A673 (cell line): ENCODE data around the gene MORN3. TPM values are rescaled to one million over a fixed set of nuclear protein-coding genes. Genes with fewer than 3 reads are reported as not detected.

Source experiments
- BruUV-seq: library from RNA; stranded (reverse); fragments of 400-500 nt; replicated peaks from 2 replicates; lab custom pipeline; 2021; lab: Mats Ljungman, UMichigan
- CTCF ChIA-PET: fragments of 300-600 bp; sonication (Branson Sonifier 250); formaldehyde crosslinking; loops from one replicate; lab custom pipeline; 2022; ENCODE audit warnings: antibody characterized with exemption; lab: Charles Lee
- POLR2A ChIA-PET: fragments of 300-600 bp; sonication (Branson Sonifier 250); formaldehyde crosslinking; loops from one replicate; lab custom pipeline; 2022; ENCODE audit warnings: antibody characterized with exemption; ENCODE audit not compliant: low non-redundant PET; lab: Charles Lee
- DNase-seq: peaks from one replicate; pipeline ENCODE4 v3.0.0-alpha.2; 2015; ENCODE audit warnings: low spot score
- H3K27ac ChIP-seq: fragments of 200-600 bp; sonication (generic); 2 replicates; pipeline ENCODE4 v1.5.1; 2016; ENCODE audit warnings: mixed run types, low read depth, mild to moderate bottlenecking, mixed read lengths, antibody characterized with exemption, low read length; ENCODE audit not compliant: poor library complexity, severe bottlenecking
- H3K27me3 ChIP-seq: fragments of 200-600 bp; sonication (generic); replicated peaks from 2 replicates; pipeline ENCODE4 v1.6.1; 2017; ENCODE audit warnings: mixed run types, low read depth, mild to moderate bottlenecking, mixed read lengths, antibody characterized with exemption, low read length; ENCODE audit not compliant: insufficient read depth, poor library complexity
- H3K36me3 ChIP-seq: fragments of 200-600 bp; sonication (generic); 2 replicates; pipeline ENCODE4 v1.6.1; 2016; ENCODE audit warnings: mixed run types, mild to moderate bottlenecking, mixed read lengths, antibody characterized with exemption, low read length; ENCODE audit not compliant: insufficient read depth, poor library complexity, severe bottlenecking
- H3K4me1 ChIP-seq: fragments of 200-600 bp; sonication (generic); 2 replicates; pipeline ENCODE4 v1.6.1; 2017; ENCODE audit warnings: mixed run types, mild to moderate bottlenecking, mixed read lengths, antibody characterized with exemption, low read length; ENCODE audit not compliant: insufficient read depth, poor library complexity, severe bottlenecking
- H3K4me3 ChIP-seq: fragments of 200-600 bp; sonication (generic); 2 replicates; pipeline ENCODE4 v1.5.1; 2016; ENCODE audit warnings: low read depth, mixed run types, mild to moderate bottlenecking, mixed read lengths, low read length; ENCODE audit not compliant: poor library complexity, severe bottlenecking
- H3K9me3 ChIP-seq: fragments of 200-600 bp; sonication (generic); 2 replicates; pipeline ENCODE4 v1.6.1; 2016; ENCODE audit warnings: mixed run types, low read depth, mild to moderate bottlenecking, mixed read lengths, antibody characterized with exemption, low read length; ENCODE audit not compliant: poor library complexity, severe bottlenecking
- CTCF ChIP-seq: fragments of 300-800, 200-600 bp; sonication (generic); conservative IDR thresholded peaks from 2 replicates; pipeline ENCODE4 v1.5.1; 2017; ENCODE audit warnings: low read depth, mild to moderate bottlenecking, antibody characterized with exemption, low read length, moderate library complexity, mixed read lengths
- EZH2 ChIP-seq: fragments of 200-600 bp; sonication (generic); IDR thresholded peaks from 2 replicates; pipeline ENCODE4 v1.6.1; 2017; ENCODE audit warnings: borderline replicate concordance, low read depth, mild to moderate bottlenecking, mixed read lengths, antibody characterized with exemption, low read length; ENCODE audit not compliant: poor library complexity, severe bottlenecking
- intact Hi-C: fragments of 100-400 bp; cut with micrococcal nuclease; formaldehyde crosslinking; loops from one replicate; pipeline ENCODE4 v1.10.0; 2022; ENCODE audit not compliant: unreplicated experiment
- total RNA-seq: library from RNA; stranded (reverse); gene quantifications from 2 replicates; pipeline ENCODE4 v1.2.3, GENCODE V29; 2021

Gene MORN3
- total RNA-seq, 1 experiment from 2014 or later, result 0.58 TPM

- Histone ChIP-seq H3K4me3 (no peak overlapping the region), H3K36me3 (no peaks in the 10 kb centered on the region), H3K4me1 (no peaks in the 10 kb centered on the region), H3K27me3 (no peaks in the 10 kb centered on the region), H3K9me3 (no peaks in the 10 kb centered on the region), H3K27ac (no peak overlapping the region)
- intact Hi-C loops, result no loop called here
- DNase-seq, result no peak
- POLR2A ChIA-PET, result no interaction called here
- TF ChIP-seq EZH2, result no peak
- no peak for TF ChIP-seq CTCF
- CTCF ChIA-PET, result no interaction called here
- BruUV-seq, result no TSS peak
These were observed 50.7 kb downstream of the MORN3 start for GRCh38 chr12:121618659-121619233.

- intact Hi-C loops, result no loop called here
- Histone ChIP-seq H3K27me3 (no peaks in the 10 kb centered on the region), H3K27ac (no peak overlapping the region), H3K4me3 (no peak overlapping the region), H3K9me3 (no peaks in the 10 kb centered on the region), H3K36me3 (no peaks in the 10 kb centered on the region), H3K4me1 (peaks cover 8% of the 10 kb centered on the region)
- ChIA-PET POLR2A (no interaction called here), CTCF (interaction anchor here (0.7 kb wide), 1 partner anchor 150 kb away, joined by 7 read pairs; no protein-coding TSS in a partner anchor)
- no peak for TF ChIP-seq CTCF
- TF ChIP-seq EZH2, result no peak
- no peak for DNase-seq
- BruUV-seq, result no TSS peak
These were observed 54.5 kb downstream of the MORN3 start for GRCh38 chr12:121614872-121615467.

- intact Hi-C loops, result no loop called here
- no peak for DNase-seq
- CTCF ChIA-PET, result no interaction called here
- no peaks in the 10 kb centered on the region for H3K36me3 ChIP-seq
- BruUV-seq, result no TSS peak
- no peak for TF ChIP-seq EZH2
- no peak for TF ChIP-seq CTCF
- POLR2A ChIA-PET, result no interaction called here
- no peaks in the 10 kb centered on the region for H3K27me3 ChIP-seq
- H3K9me3 ChIP-seq, result no peaks in the 10 kb centered on the region
- no peak overlapping the region for H3K4me3 ChIP-seq
- H3K4me1 ChIP-seq, result peaks cover 9% of the 10 kb centered on the region
- H3K27ac ChIP-seq, result no peak overlapping the region
These were observed 56.0 kb downstream of the MORN3 start for GRCh38 chr12:121613462-121613861.
